Measurements from ENCODE around the gene CSNK1G2.
A peak's percentile ranks its signal among the peaks of the same experiment; 100 is the strongest.

Gene CSNK1G2

DNA sequence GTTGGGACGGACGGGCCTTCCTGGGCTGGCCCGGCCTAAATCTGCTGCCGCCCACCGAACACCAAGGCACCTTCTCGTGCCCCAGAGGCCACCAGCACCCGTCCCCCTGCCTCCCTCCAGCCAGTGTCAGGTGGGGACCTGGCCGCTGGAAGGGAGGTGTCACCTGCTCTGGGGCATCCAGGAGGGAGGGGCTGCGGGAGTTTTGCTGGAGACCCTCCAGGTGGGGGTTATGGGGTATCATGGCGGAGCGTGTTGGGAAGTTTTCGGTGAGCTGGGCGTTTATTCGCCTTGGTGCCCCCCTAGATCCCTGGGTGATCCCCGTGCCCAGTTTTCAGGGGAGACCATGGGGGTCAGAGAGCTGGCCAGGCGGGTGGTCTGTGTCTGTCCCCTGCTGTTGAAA is 9.7 kb downstream of the CSNK1G2 start:
- Histone ChIP-seq H3K9me3 (peaks cover 55% of the 10 kb centered on the region), H3K36me3 (peaks cover 80% of the 10 kb centered on the region), H4K20me1 (peaks cover 95% of the 10 kb centered on the region)

DNA sequence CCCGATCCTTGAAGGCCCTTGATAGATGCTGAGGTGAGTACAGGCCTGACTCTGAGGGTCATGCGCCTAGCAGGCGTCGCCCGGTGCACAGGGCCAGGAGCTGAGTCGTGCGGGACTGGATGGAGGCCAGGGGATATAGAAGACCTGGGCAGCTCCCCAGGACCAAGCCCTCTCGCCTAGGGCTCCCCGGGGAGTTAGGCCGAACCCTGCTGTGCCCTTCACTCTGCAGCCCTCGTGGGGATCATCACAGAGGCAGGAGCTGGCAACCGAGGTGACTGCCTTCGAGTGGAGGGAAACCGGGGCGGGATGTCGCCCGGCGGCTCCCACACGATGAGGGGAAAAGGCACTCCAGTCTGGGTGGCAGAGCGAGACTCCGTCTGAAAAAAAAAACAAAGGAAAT is 11.7 kb downstream of the CSNK1G2 start:
- H3K4me3 ChIP-seq: no peak overlapping the region
- peaks cover 46% of the 10 kb centered on the region for H3K9me3 ChIP-seq
- peaks cover 75% of the 10 kb centered on the region for H3K4me1 ChIP-seq
- H3K4me2 ChIP-seq: peak overlapping the region; percentile 67
- no peaks in the 10 kb centered on the region for H3K27me3 ChIP-seq
- H3K9ac ChIP-seq: no peak overlapping the region
- peaks cover 73% of the 10 kb centered on the region for H3K36me3 ChIP-seq
- no peak overlapping the region for H3K27ac ChIP-seq
- peaks cover 96% of the 10 kb centered on the region for H4K20me1 ChIP-seq
- TF ChIP-seq Cebpa-rat (IDR thresholded peaks at IDR 0.05): no peak

More for the DNA sequence above, 9.7 kb downstream of the CSNK1G2 start:
- no peak overlapping the region for H3K4me3 ChIP-seq
- H3K27ac ChIP-seq: no peak overlapping the region
- H3K4me1 ChIP-seq: peaks cover 59% of the 10 kb centered on the region
- peak overlapping the region; percentile 55; the same call in 1 of the 2 replicates for H3K4me2 ChIP-seq
- no peak overlapping the region for H3K9ac ChIP-seq
- no peaks in the 10 kb centered on the region for H3K27me3 ChIP-seq
- no peak for TF ChIP-seq Cebpa-rat (IDR thresholded peaks at IDR 0.05)

DNA sequence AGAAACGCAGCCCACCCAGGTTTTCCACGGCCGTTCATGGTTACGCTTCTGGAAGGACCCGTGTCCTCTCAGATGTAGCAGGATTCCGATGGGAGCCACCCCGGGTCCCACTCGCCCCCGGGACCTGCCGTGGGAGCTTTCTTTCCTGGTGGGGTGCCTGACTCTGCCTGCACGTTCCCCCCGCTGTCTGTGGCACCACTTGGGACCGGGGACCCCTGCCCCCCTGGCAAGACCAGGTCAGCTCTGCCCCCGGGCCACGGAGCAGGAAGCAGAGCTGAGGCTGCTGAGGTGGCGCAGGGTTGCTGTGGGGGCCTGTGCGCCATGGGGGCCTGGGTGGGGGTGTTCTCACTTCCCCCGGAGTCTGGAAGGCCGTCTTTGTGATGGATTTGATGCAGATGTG is 12.1 kb downstream of the CSNK1G2 start:
- Histone ChIP-seq H3K9me3 (peaks cover 42% of the 10 kb centered on the region), H3K27ac (no peak overlapping the region), H3K9ac (no peak overlapping the region), H3K4me2 (peak overlapping the region; percentile 67), H3K4me1 (peaks cover 79% of the 10 kb centered on the region), H3K27me3 (no peaks in the 10 kb centered on the region), H3K4me3 (no peak overlapping the region), H3K36me3 (peaks cover 69% of the 10 kb centered on the region), H4K20me1 (peaks cover 96% of the 10 kb centered on the region)
- TF ChIP-seq Cebpa-rat (IDR thresholded peaks at IDR 0.05): no peak

DNA sequence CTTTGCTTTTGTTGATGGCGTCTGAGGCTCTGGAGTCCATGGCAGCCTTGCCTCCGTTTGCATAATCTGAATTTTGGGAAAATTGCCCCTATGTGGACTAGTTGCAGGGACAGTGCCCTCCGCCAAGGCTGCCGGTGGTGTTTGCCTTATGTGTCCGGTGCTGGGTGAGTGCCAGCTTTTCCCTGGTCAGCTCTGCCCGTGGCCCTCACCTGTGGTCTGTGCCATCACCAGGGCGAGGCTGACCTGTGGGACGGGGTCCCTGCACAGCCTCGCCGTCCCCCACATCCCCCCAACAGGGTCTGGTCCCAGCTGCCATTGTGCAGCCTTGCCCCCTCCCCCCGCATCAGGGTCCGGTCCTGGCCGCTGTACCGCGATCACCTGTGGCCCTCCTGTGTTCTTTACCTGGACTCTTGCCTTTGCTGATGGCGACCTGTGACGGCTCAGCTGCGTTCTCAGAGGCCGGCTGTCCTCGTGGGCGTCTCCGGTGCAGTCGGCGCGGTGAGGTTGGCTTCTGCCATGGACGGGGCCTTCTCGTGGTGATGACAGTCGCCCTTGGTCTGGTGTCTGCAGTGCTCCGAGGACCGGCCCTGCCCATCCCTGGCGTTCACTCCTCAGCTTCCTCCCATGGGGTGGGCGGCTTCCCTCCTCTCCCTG is 12.6 kb downstream of the CSNK1G2 start:
- Histone ChIP-seq H3K9ac (no peak overlapping the region), H3K27me3 (no peaks in the 10 kb centered on the region), H3K36me3 (peaks cover 66% of the 10 kb centered on the region), H3K4me1 (peaks cover 81% of the 10 kb centered on the region), H3K27ac (no peak overlapping the region; the same call in 1 of the 2 replicates), H4K20me1 (peaks cover 92% of the 10 kb centered on the region), H3K4me3 (no peak overlapping the region), H3K4me2 (peak overlapping the region; percentile 67), H3K9me3 (peaks cover 37% of the 10 kb centered on the region)
- TF ChIP-seq Cebpa-rat (IDR thresholded peaks at IDR 0.05): no peak

DNA sequence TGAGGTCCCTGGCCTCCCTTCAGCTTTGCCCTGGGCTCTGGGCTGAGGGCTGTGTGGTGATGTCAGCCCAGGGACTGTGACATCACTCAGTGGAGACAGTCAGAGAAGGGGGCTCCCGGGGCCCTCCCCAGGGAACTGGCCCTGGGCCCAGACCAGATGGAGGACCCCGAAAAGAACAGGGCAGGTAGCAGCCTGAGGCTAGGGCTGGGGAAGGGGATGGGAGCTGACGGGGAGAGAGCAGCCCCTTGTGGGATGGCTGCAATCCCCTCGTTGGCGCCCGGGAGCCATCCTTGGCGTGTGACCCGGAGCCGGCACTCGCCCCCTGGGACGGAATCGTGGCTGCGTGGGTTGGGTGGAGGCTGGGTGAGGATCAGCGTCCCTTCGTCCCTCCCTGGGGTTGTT is 13.6 kb downstream of the CSNK1G2 start:
- Histone ChIP-seq H3K4me2 (peak overlapping the region; percentile 67), H3K9me3 (peaks cover 27% of the 10 kb centered on the region), H3K9ac (0 out of 2 replicates have a peak overlapping the region, but pooled peaks have one; percentile 8), H3K4me3 (no peak overlapping the region), H3K36me3 (peaks cover 56% of the 10 kb centered on the region), H3K27me3 (no peaks in the 10 kb centered on the region), H4K20me1 (peaks cover 90% of the 10 kb centered on the region), H3K4me1 (peaks cover 89% of the 10 kb centered on the region), H3K27ac (peak overlapping the region; percentile 19; the same call in 1 of the 2 replicates)
- no peak for TF ChIP-seq Cebpa-rat (IDR thresholded peaks at IDR 0.05)

DNA sequence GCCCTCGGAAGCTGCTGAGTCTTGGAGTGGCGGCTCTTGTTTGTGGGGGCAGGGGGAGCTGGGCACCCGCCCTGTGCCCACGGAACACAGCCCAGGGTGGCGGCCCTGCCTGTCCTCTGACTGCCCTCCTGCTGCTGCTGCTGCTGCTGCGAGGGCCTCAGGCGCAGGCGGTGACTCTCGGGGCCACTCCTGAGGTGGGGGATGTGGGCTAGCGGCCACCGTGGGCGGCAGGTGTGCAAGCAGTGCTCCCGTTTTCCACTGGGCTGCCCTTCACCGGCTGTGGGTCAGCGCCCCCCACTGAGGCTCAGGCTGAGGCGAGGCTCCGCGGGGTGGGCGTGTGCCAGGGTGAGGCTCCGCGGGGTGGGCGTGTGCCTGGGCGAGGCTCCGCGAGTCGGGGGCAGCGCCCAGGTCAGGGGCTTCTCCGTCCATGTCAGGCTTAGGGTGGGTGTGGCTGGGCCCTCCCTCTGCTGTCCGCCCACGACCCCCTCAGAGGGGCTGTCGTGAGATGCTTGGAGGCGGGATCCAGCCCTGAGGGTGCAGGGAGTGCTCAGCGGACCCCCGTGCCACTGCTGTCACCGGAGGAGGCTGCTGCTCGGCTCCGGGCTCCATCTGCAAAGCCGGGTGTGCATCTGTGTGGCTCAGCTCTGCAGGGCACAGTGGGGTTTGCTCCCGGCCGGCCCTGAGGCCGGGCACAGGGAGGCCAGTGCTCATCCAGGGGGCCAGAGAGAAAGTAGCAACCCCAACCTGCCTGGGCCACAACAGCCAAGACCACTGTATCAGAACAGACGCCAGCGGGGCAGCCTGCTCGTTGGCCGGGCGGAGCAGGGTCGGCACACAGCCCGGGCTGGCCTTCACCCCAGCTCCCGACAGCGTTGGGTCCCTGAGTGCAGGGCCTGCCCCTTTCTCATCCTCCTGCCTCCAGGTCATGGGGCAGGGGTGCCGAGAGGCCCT is 14.5 kb downstream of the CSNK1G2 start:
- Histone ChIP-seq H3K27ac (peak overlapping the region; percentile 19; the same call in 1 of the 2 replicates), H3K9ac (0 out of 2 replicates have a peak overlapping the region, but pooled peaks have one; percentile 8), H3K4me1 (peaks cover 94% of the 10 kb centered on the region), H3K4me3 (no peak overlapping the region), H3K27me3 (no peaks in the 10 kb centered on the region), H3K9me3 (peaks cover 18% of the 10 kb centered on the region), H3K36me3 (peaks cover 47% of the 10 kb centered on the region), H3K4me2 (peak overlapping the region; percentile 67), H4K20me1 (peaks cover 94% of the 10 kb centered on the region)
- no peak for TF ChIP-seq Cebpa-rat (IDR thresholded peaks at IDR 0.05)

DNA sequence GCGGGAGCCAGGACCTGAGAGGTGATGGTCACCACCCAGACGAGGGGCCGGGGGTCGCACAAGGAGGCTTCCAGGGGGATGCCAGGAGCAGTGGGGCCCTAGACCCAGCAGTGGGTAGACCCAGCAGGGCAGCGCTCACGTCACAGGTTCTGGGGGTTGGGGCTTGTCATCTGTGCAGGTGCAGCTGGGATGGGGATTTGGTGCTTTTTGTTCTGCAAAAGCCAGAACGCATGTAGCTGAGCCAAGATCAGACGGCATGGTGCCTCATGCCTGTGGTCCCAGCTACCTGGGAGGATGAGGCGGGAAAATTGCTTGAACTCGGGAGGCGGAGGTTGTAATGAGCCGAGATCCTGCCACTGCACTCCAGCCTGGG is 15.1 kb downstream of the CSNK1G2 start:
- TF ChIP-seq Cebpa-rat (IDR thresholded peaks at IDR 0.05): no peak
- H3K36me3 ChIP-seq: peaks cover 40% of the 10 kb centered on the region
- peaks cover 12% of the 10 kb centered on the region for H3K9me3 ChIP-seq
- peak overlapping the region; percentile 67; the same call in 1 of the 2 replicates for H3K4me2 ChIP-seq
- H3K4me1 ChIP-seq: peaks cover 94% of the 10 kb centered on the region
- H4K20me1 ChIP-seq: peaks cover 95% of the 10 kb centered on the region
- H3K9ac ChIP-seq: no peak overlapping the region
- H3K27ac ChIP-seq: no peak overlapping the region
- no peaks in the 10 kb centered on the region for H3K27me3 ChIP-seq
- H3K4me3 ChIP-seq: no peak overlapping the region

DNA sequence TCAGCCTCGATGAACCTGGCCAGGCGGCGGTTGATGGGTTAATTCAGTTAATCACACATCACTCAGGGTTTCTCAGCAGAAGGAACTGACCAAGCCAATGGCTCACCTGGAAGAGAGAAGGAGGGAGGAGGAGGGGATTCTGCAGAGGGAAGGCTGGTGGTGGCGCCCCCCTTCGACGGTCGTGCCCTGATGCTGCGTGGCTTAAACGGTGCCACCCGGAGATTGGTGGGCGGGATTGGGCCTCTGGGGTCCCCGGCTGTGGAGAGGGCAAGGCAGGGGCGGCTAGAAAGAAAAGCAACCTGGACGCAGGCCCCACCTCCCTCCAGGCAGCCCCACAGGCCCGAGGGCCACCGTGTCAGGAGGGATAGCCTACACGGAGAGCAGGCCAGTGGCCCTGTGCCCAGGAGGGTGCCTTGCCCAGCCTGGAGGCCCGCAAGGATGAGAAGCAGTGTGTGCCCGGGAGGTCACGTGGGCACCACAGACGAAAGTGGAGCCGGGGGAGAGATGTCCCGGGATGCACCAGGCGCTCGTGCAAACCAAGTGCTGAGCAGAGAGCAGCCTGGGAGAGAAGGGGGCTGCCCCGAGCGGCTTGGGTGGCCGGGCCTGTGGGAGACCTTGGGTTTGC is 16.0 kb downstream of the CSNK1G2 start:
- Histone ChIP-seq H3K9me3 (peaks cover 3% of the 10 kb centered on the region), H3K4me1 (peaks cover 94% of the 10 kb centered on the region), H3K36me3 (peaks cover 33% of the 10 kb centered on the region), H3K27me3 (no peaks in the 10 kb centered on the region), H4K20me1 (peaks cover 95% of the 10 kb centered on the region), H3K27ac (no peak overlapping the region), H3K9ac (no peak overlapping the region), H3K4me2 (peak overlapping the region; percentile 40), H3K4me3 (no peak overlapping the region)
- TF ChIP-seq Cebpa-rat (IDR thresholded peaks at IDR 0.05): no peak

DNA sequence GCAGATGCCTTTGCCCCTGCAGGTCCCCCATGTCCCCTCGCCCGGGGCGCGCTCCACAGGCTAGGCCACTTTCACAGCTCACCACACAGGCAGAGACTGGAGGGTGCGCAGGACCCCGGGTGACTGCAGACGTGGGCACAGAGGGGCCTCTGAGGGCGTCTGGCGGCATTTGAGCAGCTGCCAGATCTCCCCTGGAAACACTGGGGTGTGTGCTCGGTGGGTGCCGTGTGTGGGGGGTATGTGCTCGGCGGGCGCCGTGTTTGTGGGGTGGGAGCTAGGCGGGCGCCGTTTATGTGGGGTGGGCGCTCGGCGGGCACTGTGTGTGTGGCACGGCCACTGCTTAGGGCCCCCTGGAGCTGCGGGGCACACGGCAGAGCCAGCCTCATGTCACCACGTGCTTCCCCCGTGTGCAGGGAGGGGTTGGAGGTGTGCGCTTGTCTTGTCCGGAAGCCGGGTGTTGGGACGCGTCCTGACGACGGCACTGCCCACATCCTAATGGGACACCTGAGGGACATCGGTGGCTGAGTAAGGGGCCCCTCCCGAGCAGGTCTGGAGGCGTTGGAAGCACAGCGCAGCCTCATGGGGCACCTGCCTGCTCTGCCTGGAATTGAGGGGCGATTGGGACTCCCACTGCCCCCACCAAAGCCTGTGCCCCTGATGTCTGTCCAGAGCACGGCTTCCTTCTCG is 16.7 kb downstream of the CSNK1G2 start:
- Histone ChIP-seq H3K4me2 (peak overlapping the region; percentile 40), H3K4me1 (peaks cover 94% of the 10 kb centered on the region), H3K9me3 (no peaks in the 10 kb centered on the region; the same call in 1 of the 2 replicates), H3K9ac (no peak overlapping the region), H3K27ac (no peak overlapping the region), H3K27me3 (no peaks in the 10 kb centered on the region), H4K20me1 (peaks cover 95% of the 10 kb centered on the region), H3K4me3 (no peak overlapping the region), H3K36me3 (peaks cover 33% of the 10 kb centered on the region)
- TF ChIP-seq Cebpa-rat (IDR thresholded peaks at IDR 0.05): no peak
